Prostate gland (tissue), 2 donors: ENCODE results near the gene GNPDA1. TPM values are rescaled to one million over a fixed set of nuclear protein-coding genes. Genes with fewer than 3 reads are reported as not detected.

ENCODE experiments used
- DNase-seq: peaks from one replicate; pipeline ENCODE4 v3.0.0-alpha.2; 2019; ENCODE audit warnings: low spot score
- H3K27ac ChIP-seq, 2 donors: fragments of 200-600 bp; sonication (generic); 2 replicates each; pipeline ENCODE4 v1.5.1; 2017 to 2019
- H3K27me3 ChIP-seq: fragments of 200-600 bp; sonication (generic); replicated peaks from 2 replicates; pipeline ENCODE4 v1.5.1; 2019; ENCODE audit not compliant: insufficient read depth
- H3K36me3 ChIP-seq, 2 donors: fragments of 200-600 bp; sonication (generic); 1 replicate in 1 of 2; 2 replicates in 1 of 2; pipeline versions ENCODE4 v1.5.1 to v1.8.1; 2017 to 2019
- H3K4me1 ChIP-seq: fragments of 200-600 bp; sonication (generic); replicated peaks from 2 replicates; pipeline ENCODE4 v1.5.1; 2019
- H3K4me3 ChIP-seq, 2 donors: fragments of 200-600 bp; sonication (generic); 2 replicates each; pipeline ENCODE4 v1.5.1; 2017 to 2019
- H3K9me3 ChIP-seq: fragments of 200-600 bp; sonication (generic); 2 replicates; pipeline ENCODE4 v1.5.1; 2017
- CTCF ChIP-seq, 4 experiments: fragments of 200-600 bp in 2 of 4; fragments of 450-650 bp in 2 of 4; sonication (generic) in 2 of 4; IDR thresholded peaks; 1 replicate in 3 of 4; 2 replicates in 1 of 4; pipeline ENCODE4 v1.5.1; 2016 to 2019; ENCODE audit warnings: antibody characterized with exemption in 4 of 4, mild to moderate bottlenecking in 2 of 4, moderate library complexity in 2 of 4
- POLR2A ChIP-seq: fragments of 450-650 bp; IDR thresholded peaks from one replicate; pipeline ENCODE4 v1.6.1; 2016; ENCODE audit warnings: antibody characterized with exemption, mild to moderate bottlenecking
- POLR2AphosphoS5 ChIP-seq: sonication (generic); formaldehyde crosslinking; IDR thresholded peaks from one replicate; pipeline ENCODE4 v1.6.1; 2017; ENCODE audit warnings: antibody characterized with exemption
- WGBS: methylation state at CpG from one replicate; pipeline ENCODE4 v1.1.5; 2018; 5-methylcytosine and 5-hydroxymethylcytosine counted together
- intact Hi-C: fragments of 100-400 bp; cut with DNase I; formaldehyde crosslinking; loops from one replicate; pipeline ENCODE4 v1.14.2; 2022
- total RNA-seq, 2 donors: library from RNA; depleted of rRNA; stranded (reverse); fragments of >200 nt; gene quantifications; one replicate each; pipeline ENCODE4 v1.1.0, GENCODE V29; 2016

The GNPDA1 gene
- total RNA-seq, 2 donors from 2014 or later: 30.0 to 58.5 TPM

GRCh38 chr5:142014911-142015584 lies 2.2 kb upstream of the GNPDA1 start:
- Histone ChIP-seq H3K27me3 (no peaks in the 10 kb centered on the region), H3K27ac (no peak overlapping the region), H3K4me3 (no peak overlapping the region), H3K4me1 (peaks cover 8% of the 10 kb centered on the region), H3K36me3 (no peaks in the 10 kb centered on the region), H3K9me3 (no peaks in the 10 kb centered on the region)
- WGBS: 59% methylated on average over 7 of the region's 7 CpGs
- TF ChIP-seq CTCF (IDR thresholded peaks at IDR 0.05) (peak; percentile 10 to 64 (median 58)), POLR2AphosphoS5 (no peak)
- DNase-seq: peak; percentile 47
- intact Hi-C loops: loop anchor here (5.0 to 10.0 kb wide), 2 partner anchors 50 to 92 kb away; partner anchors contain the start of genes NDFIP1 and RNF14

- Histone ChIP-seq H3K9me3 (no peaks in the 10 kb centered on the region), H3K27ac (peak overlapping the region in 1 of 2 donors; percentile 87), H3K27me3 (no peaks in the 10 kb centered on the region), H3K4me1 (peaks cover 8% of the 10 kb centered on the region), H3K36me3 (no peaks in the 10 kb centered on the region), H3K4me3 (no peak overlapping the region)
- 84% methylated on average over 16 of the region's 16 CpGs for WGBS
- no peak for TF ChIP-seq CTCF (IDR thresholded peaks at IDR 0.05)
- no peak for TF ChIP-seq POLR2AphosphoS5
- no peak for TF ChIP-seq POLR2A
- intact Hi-C loops: loop anchor here (5.0 to 10.0 kb wide), 2 partner anchors 49 to 93 kb away; partner anchors contain the start of genes NDFIP1 and RNF14
- DNase-seq: no peak
These were observed 1.1 kb upstream of the GNPDA1 start for GRCh38 chr5:142013734-142014521.

GRCh38 chr5:142012186-142012785 lies 541 bp downstream of the GNPDA1 start:
- no peak for DNase-seq
- Histone ChIP-seq H3K4me3 (peak overlapping the region; percentile 73 to 81), H3K27ac (peak overlapping the region; percentile 87), H3K9me3 (no peaks in the 10 kb centered on the region), H3K27me3 (no peaks in the 10 kb centered on the region), H3K4me1 (peaks cover 8% of the 10 kb centered on the region), H3K36me3 (no peaks in the 10 kb centered on the region)
- intact Hi-C loops: loop anchor here (5.0 to 10.0 kb wide), 2 partner anchors 47 to 95 kb away; partner anchors contain the start of genes NDFIP1 and RNF14
- TF ChIP-seq CTCF (IDR thresholded peaks at IDR 0.05): peak in 1 of 4 experiments; percentile 37
- TF ChIP-seq POLR2A: no peak
- 8% methylated on average over 18 of the region's 18 CpGs for WGBS

- no peaks in the 10 kb centered on the region for H3K27me3 ChIP-seq
- no peak for DNase-seq
- TF ChIP-seq POLR2AphosphoS5 (no peak), POLR2A (no peak), CTCF (IDR thresholded peaks at IDR 0.05) (no peak)
- no peaks in the 10 kb centered on the region for H3K9me3 ChIP-seq
- WGBS: 94% methylated on average over 9 of the region's 9 CpGs
- peak overlapping the region in 1 of 2 donors; percentile 87 for H3K27ac ChIP-seq
- intact Hi-C loops: loop anchor here (5.0 to 10.0 kb wide), 2 partner anchors 47 to 96 kb away; partner anchors contain the start of genes NDFIP1 and RNF14
- H3K4me1 ChIP-seq: peaks cover 8% of the 10 kb centered on the region
- no peak overlapping the region for H3K4me3 ChIP-seq
- no peaks in the 10 kb centered on the region for H3K36me3 ChIP-seq
These were observed 1.1 kb downstream of the GNPDA1 start for GRCh38 chr5:142011572-142012185.
